IMR-90 (cell line): Measurements from ENCODE around the gene MCF2L. TPM values are rescaled to one million over a fixed set of nuclear protein-coding genes. Genes with fewer than 3 reads are reported as not detected.

ENCODE experiments used
- ATAC-seq: fragments of 200-7000 bp; cut with Tn5 transposase; 2 replicates; pipeline ENCODE4 v1.9.1; 2020; ENCODE audit warnings: low read depth, mild to moderate bottlenecking, moderate library complexity
- BruUV-seq: library from RNA; stranded (reverse); fragments of 400-500 nt; replicated peaks from 2 replicates; lab custom pipeline; 2021; lab: Mats Ljungman, UMichigan
- CTCF ChIA-PET: fragments of 300-600 bp; formaldehyde crosslinking; extraction: SDS; loops from one replicate; lab custom pipeline; 2021; ENCODE audit warnings: antibody characterized with exemption; lab: Yijun Ruan, JAX
- POLR2A ChIA-PET: fragments of 300-600 bp; sonication (Branson Sonifier 250); formaldehyde crosslinking; loops from one replicate; lab custom pipeline; 2022; ENCODE audit warnings: antibody characterized with exemption; ENCODE audit not compliant: unreplicated experiment; lab: Charles Lee
- DNase-seq: peaks from one replicate; pipeline ENCODE4 v3.0.0; 2013
- H2AFZ ChIP-seq: replicated peaks from 2 replicates; pipeline ENCODE3; 2013; ENCODE audit warnings: low read length, mild to moderate bottlenecking; ENCODE audit not compliant: poor library complexity
- H2AK5ac ChIP-seq: 2 replicates; pipeline ENCODE4 v1.6.1; 2013; ENCODE audit warnings: low read depth, low read length, inconsistent platforms
- H2AK9ac ChIP-seq: replicated peaks from 2 replicates; pipeline ENCODE3; 2013; ENCODE audit warnings: mild to moderate bottlenecking, low read depth, low read length, moderate library complexity; ENCODE audit not compliant: poor library complexity
- H2BK120ac ChIP-seq: 2 replicates; pipeline ENCODE4 v1.6.1; 2013; ENCODE audit warnings: low read depth, low read length, inconsistent platforms
- H2BK15ac ChIP-seq: 3 replicates; pipeline ENCODE4 v1.6.1; 2013; ENCODE audit warnings: low read depth, low read length, inconsistent platforms
- H2BK20ac ChIP-seq: 2 replicates; pipeline ENCODE4 v1.6.1; 2013; ENCODE audit warnings: low read depth, mild to moderate bottlenecking, inconsistent platforms, low read length, moderate library complexity
- H2BK5ac ChIP-seq: 2 replicates; pipeline ENCODE4 v1.6.1; 2013; ENCODE audit warnings: mild to moderate bottlenecking, low read depth, low read length, inconsistent platforms; ENCODE audit not compliant: poor library complexity, severe bottlenecking
- H3K14ac ChIP-seq: replicated peaks from 2 replicates; pipeline ENCODE4 v1.6.1; 2013; ENCODE audit warnings: low read depth, low read length, inconsistent platforms
- H3K18ac ChIP-seq: 2 replicates; pipeline ENCODE4 v1.6.1; 2013; ENCODE audit warnings: low read depth, low read length, control low read depth
- H3K23ac ChIP-seq: 2 replicates; pipeline ENCODE4 v1.6.1; 2013; ENCODE audit warnings: low read depth, low read length, inconsistent platforms
- H3K27ac ChIP-seq: 2 replicates; pipeline ENCODE4 v1.5.1; 2013; ENCODE audit warnings: mild to moderate bottlenecking, control low read depth, low read length; ENCODE audit not compliant: insufficient read depth
- H3K27me3 ChIP-seq: 2 replicates; pipeline ENCODE4 v1.6.1; 2013; ENCODE audit warnings: low read length; ENCODE audit not compliant: control insufficient read depth, insufficient read depth
- H3K36me3 ChIP-seq: 2 replicates; pipeline ENCODE4 v1.6.1; 2013; ENCODE audit warnings: low read length, mixed read lengths; ENCODE audit not compliant: control insufficient read depth, insufficient read depth
- H3K4ac ChIP-seq: 2 replicates; pipeline ENCODE4 v1.6.1; 2013; ENCODE audit warnings: low read depth, low read length, inconsistent platforms
- H3K4me1 ChIP-seq: 2 replicates; pipeline ENCODE4 v1.6.1; 2013; ENCODE audit warnings: low read length, mixed read lengths; ENCODE audit not compliant: control insufficient read depth, insufficient read depth
- H3K4me2 ChIP-seq: 2 replicates; pipeline ENCODE4 v1.6.1; 2013; ENCODE audit warnings: low read depth, mild to moderate bottlenecking, control low read depth, low read length, moderate library complexity
- H3K4me3 ChIP-seq: 2 replicates; pipeline ENCODE4 v1.5.1; 2013; ENCODE audit warnings: low read depth, mild to moderate bottlenecking, control low read depth, low read length, moderate library complexity; ENCODE audit not compliant: insufficient read depth
- H3K56ac ChIP-seq: 2 replicates; pipeline ENCODE4 v1.6.1; 2013; ENCODE audit warnings: low read length, inconsistent platforms; ENCODE audit not compliant: insufficient read depth; ENCODE audit errors: extremely low read depth
- H3K79me1 ChIP-seq, 2 experiments: 2 replicates each; pipeline ENCODE4 v1.6.1; 2013; ENCODE audit warnings: low read length in 2 of 2, inconsistent platforms in 1 of 2, low read depth in 1 of 2
- H3K9ac ChIP-seq: 2 replicates; pipeline ENCODE4 v1.6.1; 2013; ENCODE audit warnings: low read depth, low read length, control low read depth
- H3K9me1 ChIP-seq: 2 replicates; pipeline ENCODE4 v1.6.1; 2013; ENCODE audit warnings: low read length, inconsistent platforms; ENCODE audit not compliant: insufficient read depth
- H3K9me3 ChIP-seq: 2 replicates; pipeline ENCODE4 v1.6.1; 2013; ENCODE audit warnings: low read length; ENCODE audit not compliant: control insufficient read depth, insufficient read depth
- H4K20me1 ChIP-seq: 2 replicates; pipeline ENCODE4 v1.6.1; 2013; ENCODE audit warnings: low read length, inconsistent platforms; ENCODE audit not compliant: insufficient read depth
- H4K5ac ChIP-seq: 2 replicates; pipeline ENCODE4 v1.6.1; 2013; ENCODE audit warnings: mild to moderate bottlenecking, low read depth, low read length, control low read depth
- H4K8ac ChIP-seq, 2 experiments: 2 replicates each; pipeline ENCODE4 v1.6.1; 2013; ENCODE audit warnings: low read depth in 2 of 2, low read length in 2 of 2, control low read depth in 1 of 2, inconsistent platforms in 1 of 2
- H4K91ac ChIP-seq: 2 replicates; pipeline ENCODE4 v1.6.1; 2013; ENCODE audit warnings: low read depth, low read length, inconsistent platforms; ENCODE audit not compliant: insufficient read depth
- MAFK ChIP-seq: IDR thresholded peaks from 2 replicates; pipeline ENCODE4 v1.6.1; 2012; ENCODE audit warnings: low read depth, low read length, improper control_type of control experiment
- NFE2L2 ChIP-seq: fragments of 150-350 bp; IDR thresholded peaks from 2 replicates; pipeline ENCODE4 v1.6.1; 2016; ENCODE audit warnings: low read depth, mild to moderate bottlenecking, low read length
- RAD21 ChIP-seq: IDR thresholded peaks from 2 replicates; pipeline ENCODE4 v1.6.1; 2012; ENCODE audit warnings: low read length, improper control_type of control experiment
- SMC3 ChIP-seq: fragments of 150-350 bp; IDR thresholded peaks from 2 replicates; pipeline ENCODE4 v1.6.1; 2016; ENCODE audit warnings: low read depth, mild to moderate bottlenecking, antibody characterized with exemption, low read length, moderate library complexity
- WGBS, 2 experiments: methylation state at CpG; one replicate each; pipeline versions ENCODE4 v1.1.5 to v1.1.7; 2013; ENCODE audit warnings: missing lambda C conversion rate in 2 of 2; ENCODE audit not compliant: insufficient read length in 1 of 2; ENCODE audit errors: extremely low coverage in 2 of 2; 5-methylcytosine and 5-hydroxymethylcytosine counted together
- dilution Hi-C: fragments of 300-500 bp; cut with HindIII; formaldehyde crosslinking; loops from one replicate; pipeline ENCODE4 v1.14.3; 2018; ENCODE audit warnings: low sequenced_read_pairs; ENCODE audit not compliant: unreplicated experiment
- in situ Hi-C: fragments of 300-500 bp; cut with MboI; formaldehyde crosslinking; loops from 3 replicates; pipeline ENCODE4 v1.14.3; 2019; ENCODE audit warnings: low sequenced_read_pairs, inconsistent platforms, mixed read lengths
- intact Hi-C: fragments of 100-400 bp; cut with micrococcal nuclease; formaldehyde crosslinking; loops from 2 replicates; pipeline ENCODE4 v1.10.0; 2022
- polyA plus RNA-seq, 3 experiments: library from polyadenylated mRNA; depleted of rRNA; stranded (reverse); fragments of >200 nt; gene quantifications; 2 replicates each; pipeline ENCODE4 v1.2.3, GENCODE V29; 2012; ENCODE audit warnings: low replicate concordance in 1 of 3
- total RNA-seq: library from RNA; depleted of rRNA; stranded (reverse); fragments of >200 nt; gene quantifications from 2 replicates; pipeline ENCODE4 v1.2.3, GENCODE V29; 2012

The MCF2L gene
- total and polyA plus RNA-seq, 2 of the 4 experiments (the other 2 are of a cell fraction), result 0.18 TPM; not detected in 1

DNA sequence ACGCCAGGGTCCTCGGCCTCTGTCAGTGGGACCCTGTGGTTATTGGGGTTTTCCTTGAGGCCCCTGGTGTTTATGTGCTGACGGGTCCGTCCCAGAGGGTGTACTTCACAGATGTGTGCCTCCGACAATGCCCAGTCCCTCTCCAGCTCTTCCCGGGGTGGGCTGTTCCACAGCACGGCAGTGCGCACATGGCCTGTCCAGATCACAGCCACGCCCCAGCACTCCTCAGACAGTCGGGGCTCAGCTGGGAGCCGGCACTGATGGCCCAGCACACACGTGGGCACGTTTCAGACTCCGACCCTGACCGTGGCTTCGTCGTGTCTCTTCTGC, 119.6 kb downstream of the MCF2L start:
- no peak overlapping the region for H3K27ac ChIP-seq
- no peaks in the 10 kb centered on the region for H4K20me1 ChIP-seq
- peaks cover 52% of the 10 kb centered on the region for H3K27me3 ChIP-seq
- no peak overlapping the region for H2BK120ac ChIP-seq
- H3K4me2 ChIP-seq, result no peak overlapping the region
- 67% methylated on average over 10 of the region's 17 CpGs; no CpG with 5 or more reads in 1 of the 2 experiments for WGBS, 2 experiments
- no peak overlapping the region for H3K56ac ChIP-seq
- no peak overlapping the region for H2AK5ac ChIP-seq
- no peaks in the 10 kb centered on the region for H3K4me1 ChIP-seq
- dilution Hi-C loops, result no loop called here
- BruUV-seq, result no TSS peak
- H2BK5ac ChIP-seq, result no peak overlapping the region
- in situ Hi-C loops, result no loop called here
- no peak overlapping the region for H4K8ac ChIP-seq
- H2AK9ac ChIP-seq, result peak overlapping the region; percentile 33
- intact Hi-C loops, result no loop called here
- no peak overlapping the region for H3K14ac ChIP-seq
- DNase-seq (no peak), ATAC-seq (no peak)
- no peak overlapping the region for H4K5ac ChIP-seq
- no peak for TF ChIP-seq SMC3
- no peak for TF ChIP-seq MAFK
- no peak for TF ChIP-seq RAD21
- TF ChIP-seq NFE2L2, result no peak
- H2BK20ac ChIP-seq, result no peak overlapping the region
- no peak overlapping the region for H3K18ac ChIP-seq
- no peak overlapping the region for H2AFZ ChIP-seq
- H3K79me1 ChIP-seq, result no peaks in the 10 kb centered on the region
- no peaks in the 10 kb centered on the region for H3K36me3 ChIP-seq
- H3K4ac ChIP-seq, result no peak overlapping the region
- no peak overlapping the region for H4K91ac ChIP-seq
- no peak overlapping the region for H3K23ac ChIP-seq
- no peak overlapping the region for H3K4me3 ChIP-seq
- no peak overlapping the region for H2BK15ac ChIP-seq
- POLR2A ChIA-PET, result interaction anchor here (0.6 kb wide), 1 partner anchor 172 kb away, joined by 18 read pairs; no protein-coding TSS in a partner anchor
- H3K9ac ChIP-seq, result no peak overlapping the region
- CTCF ChIA-PET, result no interaction called here
- H3K9me3 ChIP-seq, result no peaks in the 10 kb centered on the region; the same call in 1 of the 2 replicates
- H3K9me1 ChIP-seq, result no peaks in the 10 kb centered on the region
